GM19395 (cell line): ENCODE data around the gene SEC23IP.

Experiments used
- ATAC-seq: cut with Tn5 transposase; IDR thresholded peaks from one replicate; pipeline ENCODE4 v1.9.1; 2021; ENCODE audit warnings: mild to moderate bottlenecking, moderate library complexity; ENCODE audit not compliant: unreplicated experiment

Gene SEC23IP

DNA sequence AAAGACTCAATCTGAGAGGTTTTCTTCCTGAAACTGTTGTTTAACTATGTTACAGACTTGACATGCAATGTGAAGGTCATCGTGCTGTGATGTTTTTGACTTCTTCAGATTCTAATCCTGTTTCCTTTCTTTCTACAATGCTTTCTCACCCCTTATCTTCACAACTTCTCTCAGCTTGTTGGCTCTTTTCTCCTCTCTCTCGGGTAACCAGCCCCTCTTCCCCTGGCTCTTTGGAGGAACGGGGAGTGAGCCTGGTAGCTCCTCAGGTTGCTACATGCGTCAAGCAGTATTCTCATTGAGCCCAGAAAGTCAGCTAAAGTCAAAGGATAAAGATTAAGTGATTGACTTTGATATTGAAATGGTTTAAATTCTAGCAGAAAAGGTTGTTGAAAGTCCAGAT lies 40.1 kb downstream of the SEC23IP start:
- no peak for ATAC-seq

DNA sequence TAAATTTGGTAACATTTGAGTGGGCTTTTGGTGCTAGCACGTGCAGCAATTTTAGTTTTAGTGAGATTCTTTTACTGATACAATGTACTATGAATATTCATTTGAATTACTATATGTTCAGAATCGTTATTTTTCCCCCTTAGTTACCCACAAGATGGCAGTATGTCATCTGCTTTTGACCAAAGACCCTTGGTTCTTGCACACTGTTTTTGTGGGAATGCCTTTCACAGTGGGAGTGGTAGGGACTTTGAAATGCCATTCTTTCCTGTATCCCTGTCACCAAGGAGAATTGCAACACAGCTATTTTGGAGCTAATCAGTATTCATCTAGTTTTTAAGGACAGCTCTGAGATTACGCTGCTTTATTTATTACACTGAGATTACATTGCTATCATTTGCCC lies 40.6 kb downstream of the SEC23IP start:
- no peak for ATAC-seq

DNA sequence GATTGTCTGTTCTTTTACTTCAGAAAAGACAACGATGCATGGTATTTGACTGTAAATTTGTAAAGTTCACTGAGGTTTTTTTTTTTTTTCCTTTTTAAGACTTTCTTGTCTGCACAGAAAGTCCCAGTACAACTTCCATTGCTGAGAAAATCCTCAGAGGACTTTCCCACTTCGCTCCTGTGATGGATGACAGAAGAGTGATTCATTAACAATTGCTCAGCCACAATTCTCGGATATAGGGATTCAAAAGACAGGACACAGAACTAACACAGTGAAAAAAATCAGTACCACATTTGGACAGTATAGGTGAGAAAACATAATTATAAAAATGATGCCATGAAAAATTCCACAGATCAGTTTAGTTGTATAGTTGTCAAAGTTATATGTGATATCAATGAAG lies 48.0 kb downstream of the SEC23IP start:
- ATAC-seq, result no peak

- no peak for ATAC-seq
Observed at GRCh38 chr10:119942973-119943372, 50.4 kb downstream of the SEC23IP start.

DNA sequence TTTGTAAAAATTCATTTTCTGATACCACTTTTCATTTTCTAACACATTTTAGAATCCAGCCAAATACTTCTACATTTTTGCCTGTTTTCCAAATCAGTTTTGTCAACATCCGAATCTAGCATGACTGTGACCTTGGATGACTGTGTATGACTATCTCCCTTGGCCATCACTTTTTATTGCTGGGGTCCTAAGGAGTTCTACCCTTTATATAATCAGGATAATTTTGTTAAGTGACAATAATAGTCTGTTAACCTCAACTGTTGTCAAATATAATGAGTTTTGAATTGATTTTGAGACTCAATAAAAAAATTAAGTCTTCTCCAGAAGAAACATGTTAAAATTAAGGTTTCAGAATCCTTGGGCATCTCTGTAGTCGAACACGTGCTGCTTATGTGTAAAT lies 53.3 kb downstream of the SEC23IP start:
- ATAC-seq, result no peak

DNA sequence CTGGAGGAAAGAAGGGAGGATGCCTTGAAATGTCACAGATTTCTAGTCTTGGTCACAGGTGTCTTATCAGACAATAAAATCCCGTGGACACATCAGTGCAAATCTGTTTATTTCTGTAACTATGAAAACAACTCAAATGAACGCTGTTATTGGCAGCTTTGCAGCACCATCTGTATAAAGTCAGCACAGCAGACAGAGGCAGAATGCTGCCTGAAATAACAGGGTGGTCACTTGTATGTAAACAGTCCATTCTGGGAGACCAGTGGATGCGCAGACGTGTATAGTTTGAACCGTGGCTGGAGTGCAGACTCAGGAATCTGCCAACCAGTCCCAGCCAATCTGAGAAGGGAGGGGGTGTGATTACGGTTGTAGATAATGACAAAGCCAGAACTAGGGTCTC lies 54.8 kb downstream of the SEC23IP start:
- no peak for ATAC-seq

DNA sequence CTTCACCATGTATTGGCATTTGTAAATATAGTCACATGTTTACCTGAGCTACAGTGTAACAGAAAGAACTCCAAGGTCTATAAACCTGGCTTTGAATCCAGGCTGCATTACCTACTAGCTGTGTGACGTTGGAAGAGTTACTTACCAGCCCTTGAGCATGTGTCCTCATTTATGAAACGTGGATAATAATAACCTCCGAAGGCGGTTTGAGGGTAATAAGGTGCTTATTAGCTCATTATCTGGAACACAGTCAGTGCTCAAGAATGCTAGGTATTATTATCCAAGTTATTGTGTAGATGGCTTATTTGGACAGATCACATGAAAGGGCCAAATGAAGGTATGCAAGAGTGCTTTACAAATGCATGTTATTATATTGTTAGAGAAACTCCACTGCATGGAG lies 64.9 kb downstream of the SEC23IP start:
- no peak for ATAC-seq

DNA sequence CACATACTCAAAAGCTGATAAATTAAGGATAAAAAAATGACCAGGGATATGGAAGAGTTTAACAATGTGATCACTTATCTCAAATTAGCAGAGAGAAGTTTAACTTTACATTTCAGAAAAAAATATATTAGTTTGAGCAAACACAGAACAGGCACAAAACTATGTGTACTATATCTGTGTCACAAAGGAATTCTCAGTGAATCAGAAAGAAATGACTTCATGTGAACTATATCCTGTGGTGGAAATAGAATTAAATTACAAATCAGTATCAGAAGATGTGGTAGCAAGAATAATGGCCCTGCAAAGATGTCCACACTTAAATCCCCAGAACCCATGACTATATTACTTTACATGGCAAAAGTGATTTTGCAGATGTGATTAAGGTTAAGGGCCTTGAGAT lies 70.3 kb downstream of the SEC23IP start:
- no peak for ATAC-seq

DNA sequence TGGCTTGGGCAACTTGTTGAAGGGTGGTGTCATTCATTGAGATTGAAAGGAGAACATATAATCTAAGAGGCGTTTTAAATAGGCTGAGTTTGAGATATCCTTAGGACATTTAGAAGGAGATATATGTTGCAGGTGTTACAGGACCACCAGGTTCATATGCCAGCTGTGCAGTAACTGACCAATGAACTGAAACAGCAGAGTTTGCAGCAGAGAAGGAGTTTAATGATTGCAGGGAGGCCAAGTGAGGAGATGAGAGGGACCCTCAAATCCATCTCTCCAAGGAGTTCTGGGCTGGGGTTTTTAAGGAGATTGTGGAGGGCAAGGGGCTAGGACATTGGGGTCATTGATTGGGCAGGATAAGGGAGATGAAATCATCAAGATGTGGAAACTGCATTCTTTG lies 74.5 kb downstream of the SEC23IP start:
- no peak for ATAC-seq

GRCh38 chr10:119969609-119970008 lies 77.1 kb downstream of the SEC23IP start:
- no peak for ATAC-seq

DNA sequence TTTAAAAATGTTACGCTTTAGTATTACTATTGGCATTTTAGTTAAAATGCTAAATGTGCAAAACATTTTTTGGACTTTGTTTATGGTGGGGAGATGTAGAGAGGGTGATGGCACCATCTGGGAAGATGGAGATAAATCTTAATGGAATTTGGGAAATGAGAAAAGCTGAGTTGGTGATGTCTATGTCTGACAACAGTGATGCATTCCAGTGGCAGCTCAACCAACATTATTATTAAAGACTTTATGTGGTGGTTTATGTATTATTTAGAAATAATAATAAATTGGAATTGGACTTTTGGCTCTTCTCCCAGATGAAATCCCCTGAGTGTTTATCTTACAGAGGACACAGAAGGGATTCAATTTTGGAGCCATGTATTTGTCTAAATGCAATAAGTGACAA lies 77.6 kb downstream of the SEC23IP start:
- no peak for ATAC-seq

- ATAC-seq, result no peak
Observed at GRCh38 chr10:119970963-119971362, 78.4 kb downstream of the SEC23IP start.

DNA sequence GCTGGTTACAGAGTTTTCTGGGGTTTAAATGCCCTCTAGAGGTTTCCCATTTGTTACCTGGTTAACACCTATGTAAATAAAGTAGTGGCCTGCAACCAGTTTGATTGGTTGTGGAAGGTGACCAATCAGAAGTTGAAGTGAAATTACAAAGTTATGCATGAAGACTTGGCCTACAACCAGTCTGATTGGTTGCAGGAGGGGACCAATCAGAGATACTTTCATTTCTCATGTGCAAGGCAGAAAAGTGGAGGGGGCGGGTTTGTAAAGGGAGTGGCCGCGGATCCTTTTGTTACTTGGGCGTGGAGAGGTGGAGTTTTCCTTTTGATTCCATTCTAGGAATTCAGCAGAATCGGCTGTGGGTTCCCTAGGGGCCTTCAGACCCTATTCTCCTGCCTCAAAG lies 80.8 kb downstream of the SEC23IP start:
- no peak for ATAC-seq

DNA sequence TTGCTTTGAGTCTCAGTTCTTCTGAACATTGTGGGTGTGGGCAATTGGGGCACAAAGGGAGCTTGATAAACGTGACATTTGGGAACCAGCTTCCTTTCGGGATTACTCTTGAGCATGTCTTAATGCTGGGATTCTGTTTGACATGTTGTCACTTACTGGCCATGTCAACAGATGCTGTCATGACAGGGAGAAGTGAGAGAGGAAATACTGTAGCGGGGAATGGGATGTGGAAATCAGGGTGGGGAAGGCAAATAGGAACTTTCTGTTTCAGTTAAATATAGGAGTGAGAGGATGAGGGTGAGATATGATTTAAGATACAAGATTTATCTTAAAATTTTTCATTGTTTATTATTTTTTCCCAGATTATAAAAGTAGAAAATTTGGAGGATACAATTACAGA lies 83.9 kb downstream of the SEC23IP start:
- ATAC-seq, result no peak

DNA sequence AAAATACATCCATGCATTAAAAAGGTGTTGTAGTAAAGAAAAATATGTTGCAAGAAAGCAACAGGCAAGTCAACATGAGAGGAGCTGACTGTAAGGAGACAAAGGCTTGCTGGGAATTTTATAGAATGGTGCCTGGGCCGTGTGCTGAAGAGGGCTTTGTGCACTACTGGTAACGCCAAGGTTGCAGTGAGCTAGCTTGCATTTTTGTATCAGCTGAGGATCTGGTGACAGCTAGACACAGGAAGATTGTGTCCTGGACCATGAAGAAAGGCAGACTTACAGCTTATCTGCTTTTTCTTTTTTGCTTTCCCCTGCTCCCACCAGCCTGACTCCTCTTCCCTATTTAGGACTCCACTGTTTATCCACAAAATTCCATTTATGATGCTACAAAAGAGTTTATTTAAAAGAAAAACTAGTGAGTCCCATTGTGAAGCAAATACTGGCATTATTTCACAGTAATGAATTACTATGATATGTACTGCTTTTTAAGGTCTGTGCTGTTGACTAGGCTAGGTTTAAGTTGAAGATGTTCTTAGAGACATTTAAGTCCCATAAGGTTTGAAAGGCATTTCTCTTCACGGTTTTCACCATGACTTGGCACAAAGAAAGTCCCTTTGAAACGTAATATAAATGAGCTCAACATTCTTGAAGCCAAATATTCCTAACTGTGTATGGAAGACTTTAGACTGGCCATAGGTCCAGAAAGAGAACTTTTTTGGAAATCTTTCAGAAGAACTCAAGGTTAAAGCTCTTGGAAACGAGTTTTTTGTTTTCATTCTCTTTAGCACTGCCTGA lies 88.6 kb downstream of the SEC23IP start:
- ATAC-seq, result no peak

DNA sequence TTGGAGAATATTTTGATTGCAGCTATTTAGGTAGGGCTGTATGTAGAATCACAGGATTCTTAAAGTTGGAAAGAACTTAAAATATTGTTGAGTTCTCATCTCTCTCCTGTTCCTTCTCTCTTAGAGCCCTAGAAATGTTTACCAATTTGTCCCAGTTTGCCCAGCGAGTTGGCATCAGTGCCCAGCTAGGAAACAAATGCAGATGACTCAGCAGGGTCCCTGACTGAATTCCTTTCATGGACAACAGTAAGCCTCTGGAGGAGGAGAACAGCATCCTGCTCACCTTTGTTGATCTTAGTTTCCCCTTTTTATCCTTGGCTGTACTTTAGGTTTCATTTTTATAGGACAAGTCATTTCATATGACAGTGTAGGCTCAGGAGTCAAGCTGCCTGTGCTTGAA lies 89.3 kb downstream of the SEC23IP start:
- no peak for ATAC-seq

DNA sequence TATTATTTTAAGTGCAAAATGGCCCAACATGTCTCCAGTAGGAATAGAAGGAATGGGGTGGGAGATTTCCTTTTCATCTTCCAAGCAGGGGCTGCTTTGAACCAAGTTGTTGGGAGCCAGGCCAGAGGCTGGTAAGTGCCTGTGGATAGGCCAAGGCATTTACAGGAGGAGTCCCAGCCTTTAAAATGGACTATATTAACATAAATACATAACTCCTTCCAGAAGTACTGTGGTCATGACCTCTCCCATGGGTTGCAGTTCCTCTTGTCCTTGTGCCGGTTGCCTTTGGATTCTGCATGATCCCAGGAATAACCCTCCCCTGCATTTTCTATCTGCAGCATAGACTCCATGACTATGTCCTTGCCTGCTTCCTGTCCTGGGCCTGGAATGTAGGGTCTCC lies 95.8 kb downstream of the SEC23IP start:
- ATAC-seq, result no peak

GRCh38 chr10:119989966-119990365 lies 97.4 kb downstream of the SEC23IP start:
- ATAC-seq, result no peak

GRCh38 chr10:119991066-119991465 lies 98.5 kb downstream of the SEC23IP start:
- ATAC-seq, result no peak

GRCh38 chr10:119991816-119992215 lies 99.3 kb downstream of the SEC23IP start:
- ATAC-seq, result no peak
